ENCODE results near the gene ELP4.

- TF ChIP-seq EZH2 (IDR thresholded peaks at IDR 0.05) (no peak), EZH2phosphoT487 (IDR thresholded peaks at IDR 0.05) (no peak)
- TF ChIP-seq, protein P1, sequence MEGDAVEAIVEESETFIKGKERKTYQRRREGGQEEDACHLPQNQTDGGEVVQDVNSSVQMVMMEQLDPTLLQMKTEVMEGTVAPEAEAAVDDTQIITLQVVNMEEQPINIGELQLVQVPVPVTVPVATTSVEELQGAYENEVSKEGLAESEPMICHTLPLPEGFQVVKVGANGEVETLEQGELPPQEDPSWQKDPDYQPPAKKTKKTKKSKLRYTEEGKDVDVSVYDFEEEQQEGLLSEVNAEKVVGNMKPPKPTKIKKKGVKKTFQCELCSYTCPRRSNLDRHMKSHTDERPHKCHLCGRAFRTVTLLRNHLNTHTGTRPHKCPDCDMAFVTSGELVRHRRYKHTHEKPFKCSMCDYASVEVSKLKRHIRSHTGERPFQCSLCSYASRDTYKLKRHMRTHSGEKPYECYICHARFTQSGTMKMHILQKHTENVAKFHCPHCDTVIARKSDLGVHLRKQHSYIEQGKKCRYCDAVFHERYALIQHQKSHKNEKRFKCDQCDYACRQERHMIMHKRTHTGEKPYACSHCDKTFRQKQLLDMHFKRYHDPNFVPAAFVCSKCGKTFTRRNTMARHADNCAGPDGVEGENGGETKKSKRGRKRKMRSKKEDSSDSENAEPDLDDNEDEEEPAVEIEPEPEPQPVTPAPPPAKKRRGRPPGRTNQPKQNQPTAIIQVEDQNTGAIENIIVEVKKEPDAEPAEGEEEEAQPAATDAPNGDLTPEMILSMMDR (IDR thresholded peaks at IDR 0.05), result no peak
These were observed 143.0 kb downstream of the ELP4 start for GRCh38 chr11:31652528-31652927.

All from neural progenitor cell (in vitro differentiated cells).